ENCODE measurements around the gene CCR7. TPM values are rescaled to one million over a fixed set of nuclear protein-coding genes. Genes with fewer than 3 reads are reported as not detected.

The CCR7 gene
- total and polyA plus RNA-seq, 10 donors: 29.0 to 79.1 (median 55.0) TPM

GRCh38 chr17:40536295-40537171, 28.7 kb downstream of the CCR7 start:
- Histone ChIP-seq H3K27me3 (replicated peaks in 1 of 7) (no peaks in the 10 kb centered on the region), H3K4me3 (no peak overlapping the region), H3K4me1 (peaks cover 64 to 100% (median 92%) of the 10 kb centered on the region in 6 donors), H3K27ac (peak overlapping the region; percentile 51 to 91 (median 86)), H3K9me3 (no peaks in the 10 kb centered on the region), H3K36me3 (no peaks in the 10 kb centered on the region)
- TF ChIP-seq POLR2A (IDR thresholded peaks at IDR 0.05): no peak
- TF ChIP-seq CTCF (IDR thresholded peaks at IDR 0.05 in 8 of 11, conservative IDR thresholded peaks at IDR 0.05 in 3 of 11): no peak
- peak; percentile 69 to 95 (median 94) for TF ChIP-seq POLR2AphosphoS5 (IDR thresholded peaks at IDR 0.05)
- DNase-seq: peak; percentile 85
- 44 to 62% (median 53%) methylated on average over 13 of the region's 13 CpGs for WGBS, 5 donors
- intact Hi-C loops (cut with DNase I; ENCODE audit: low total_unique reads): loop anchor here (10.0 kb wide), 2 partner anchors 142 to 232 kb away; partner anchors contain the start of gene RARA

DNA sequence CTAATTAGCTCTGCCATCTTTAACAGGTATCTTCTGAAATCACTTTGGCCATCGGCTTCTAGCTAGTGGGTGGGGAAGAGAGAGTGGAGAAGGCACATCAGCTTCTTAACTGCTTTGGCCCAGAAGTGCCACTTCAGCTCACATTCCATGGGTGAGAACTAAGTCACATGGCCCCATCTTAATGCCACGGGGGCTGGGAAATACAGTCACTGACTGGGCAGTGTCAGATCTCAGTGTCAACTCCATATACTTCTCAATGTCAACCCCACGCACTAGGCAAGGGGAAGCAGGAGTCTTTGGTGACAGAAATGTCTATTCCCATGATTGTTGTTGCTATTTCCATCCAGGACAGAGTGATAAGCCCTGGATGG, 29.4 kb downstream of the CCR7 start:
- Histone ChIP-seq H3K27me3 (replicated peaks in 1 of 7) (no peaks in the 10 kb centered on the region), H3K36me3 (no peaks in the 10 kb centered on the region), H3K4me1 (peaks cover 58 to 100% (median 92%) of the 10 kb centered on the region in 6 donors), H3K27ac (peak overlapping the region; percentile 48 to 91 (median 86)), H3K4me3 (no peak overlapping the region), H3K9me3 (no peaks in the 10 kb centered on the region)
- 47 to 66% (median 62%) methylated on average over 3 of the region's 3 CpGs for WGBS, 5 donors
- DNase-seq: peak; percentile 40
- no peak for TF ChIP-seq POLR2A (IDR thresholded peaks at IDR 0.05)
- no peak for TF ChIP-seq POLR2AphosphoS5 (IDR thresholded peaks at IDR 0.05)
- TF ChIP-seq CTCF (IDR thresholded peaks at IDR 0.05 in 8 of 11, conservative IDR thresholded peaks at IDR 0.05 in 3 of 11): no peak
- intact Hi-C loops (cut with DNase I; ENCODE audit: low total_unique reads): loop anchor here (10.0 kb wide), 2 partner anchors 141 to 231 kb away; partner anchors contain the start of gene RARA

GRCh38 chr17:40535438-40535837, 29.8 kb downstream of the CCR7 start:
- TF ChIP-seq POLR2AphosphoS5 (IDR thresholded peaks at IDR 0.05) (no peak), CTCF (IDR thresholded peaks at IDR 0.05 in 8 of 11, conservative IDR thresholded peaks at IDR 0.05 in 3 of 11) (no peak), POLR2A (IDR thresholded peaks at IDR 0.05) (no peak)
- no peak overlapping the region for H3K4me3 ChIP-seq
- no peaks in the 10 kb centered on the region for H3K9me3 ChIP-seq
- WGBS, 5 donors: 79 to 88% (median 85%) methylated on average over 4 of the region's 4 CpGs
- H3K27ac ChIP-seq: peak overlapping the region; percentile 48 to 91 (median 86)
- intact Hi-C loops (cut with DNase I; ENCODE audit: low total_unique reads): loop anchor here (10.0 kb wide), 2 partner anchors 141 to 231 kb away; partner anchors contain the start of gene RARA
- no peak for DNase-seq
- H3K36me3 ChIP-seq: no peaks in the 10 kb centered on the region
- H3K27me3 ChIP-seq (replicated peaks in 1 of 7): no peaks in the 10 kb centered on the region
- peaks cover 54 to 100% (median 91%) of the 10 kb centered on the region in 6 donors for H3K4me1 ChIP-seq

Data from spleen (tissue), 11 donors.